CD14-positive monocyte (primary cell): ENCODE data around the gene GIT1. TPM values are rescaled to one million over a fixed set of nuclear protein-coding genes. Genes with fewer than 3 reads are reported as not detected.

ENCODE experiments used
- DNase-seq, 3 donors: peaks; one replicate each; pipeline ENCODE4 v3.0.0-alpha.2; 2011 to 2022
- H2AFZ ChIP-seq: 2 replicates; pipeline ENCODE4 v1.6.0; 2012; ENCODE audit warnings: mild to moderate bottlenecking, low read depth, low read length, inconsistent platforms; ENCODE audit not compliant: insufficient read depth, poor library complexity, severe bottlenecking
- H3K27ac ChIP-seq, 2 donors: 1 replicate in 1 of 2; 2 replicates in 1 of 2; pipeline ENCODE4 v1.5.1; 2012 to 2013; ENCODE audit warnings: low read length in 2 of 2, control low read depth in 1 of 2, inconsistent platforms in 1 of 2, low read depth in 1 of 2, mild to moderate bottlenecking in 1 of 2
- H3K27me3 ChIP-seq, 2 donors: one replicate each; pipeline versions ENCODE4 v1.6.0 to v1.6.1; 2011 to 2013; ENCODE audit warnings: low read length in 2 of 2; ENCODE audit not compliant: control insufficient read depth in 2 of 2, insufficient read depth in 2 of 2
- H3K36me3 ChIP-seq, 2 donors: replicated peaks in 1 of 2; 1 replicate in 1 of 2; 2 replicates in 1 of 2; pipeline versions ENCODE4 v1.5.1 to v1.6.1; 2012 to 2013; ENCODE audit warnings: low read length in 2 of 2, control low read depth in 1 of 2, inconsistent platforms in 1 of 2, mild to moderate bottlenecking in 1 of 2; ENCODE audit not compliant: insufficient read depth in 2 of 2, control insufficient read depth in 1 of 2
- H3K4me1 ChIP-seq, 2 donors: 1 replicate in 1 of 2; 2 replicates in 1 of 2; pipeline versions ENCODE4 v1.5.1 to v1.6.1; 2012 to 2013; ENCODE audit warnings: low read length in 2 of 2, control low read depth in 1 of 2, inconsistent platforms in 1 of 2, mild to moderate bottlenecking in 1 of 2, moderate library complexity in 1 of 2; ENCODE audit not compliant: insufficient read depth in 2 of 2, control insufficient read depth in 1 of 2
- H3K4me2 ChIP-seq: replicated peaks from 2 replicates; pipeline ENCODE3; 2012; ENCODE audit warnings: low read length, moderate library complexity, mild to moderate bottlenecking; ENCODE audit not compliant: poor library complexity, severe bottlenecking; ENCODE audit errors: extremely low read depth
- H3K4me3 ChIP-seq, 3 experiments: fragments of 200-600 bp in 1 of 3; sonication (generic) in 1 of 3; replicated peaks in 1 of 3; 1 replicate in 2 of 3; 2 replicates in 1 of 3; pipeline ENCODE4 v1.5.1; 2011 to 2013; ENCODE audit warnings: low read length in 3 of 3, mild to moderate bottlenecking in 3 of 3, control low read depth in 2 of 3, low read depth in 2 of 3, inconsistent platforms in 1 of 3, moderate library complexity in 1 of 3
- H3K79me2 ChIP-seq: 2 replicates; pipeline ENCODE4 v1.6.0; 2012; ENCODE audit warnings: mild to moderate bottlenecking, control low read depth, inconsistent platforms, low read length, moderate library complexity; ENCODE audit not compliant: insufficient read depth
- H3K9ac ChIP-seq: 2 replicates; pipeline ENCODE4 v1.6.0; 2017; ENCODE audit warnings: low read length, mild to moderate bottlenecking; ENCODE audit not compliant: insufficient read depth, poor library complexity, severe bottlenecking
- H3K9me3 ChIP-seq, 2 donors: replicated peaks in 1 of 2; 1 replicate in 1 of 2; 2 replicates in 1 of 2; pipeline versions ENCODE4 v1.5.1 to v1.6.1; 2012 to 2013; ENCODE audit warnings: low read length in 2 of 2, control low read depth in 1 of 2; ENCODE audit not compliant: control insufficient read depth in 1 of 2, insufficient read depth in 1 of 2
- H4K20me1 ChIP-seq: 2 replicates; pipeline ENCODE4 v1.6.0; 2012; ENCODE audit warnings: mild to moderate bottlenecking, low read length, control low read depth, moderate library complexity; ENCODE audit not compliant: insufficient read depth
- H3K27ac Mint-ChIP-seq, 7 donors: one replicate each; pipeline ENCODE4 v1.8.0; 2020; ENCODE audit warnings: mild to moderate bottlenecking in 7 of 7, mixed read lengths in 7 of 7, moderate library complexity in 6 of 7, inconsistent platforms in 2 of 7
- H3K27me3 Mint-ChIP-seq, 3 donors: one replicate each; pipeline ENCODE4 v1.8.0; 2021 to 2022; ENCODE audit warnings: low read depth in 3 of 3, mild to moderate bottlenecking in 3 of 3, mixed read lengths in 3 of 3, moderate library complexity in 3 of 3, inconsistent platforms in 1 of 3
- H3K36me3 Mint-ChIP-seq, 2 donors: one replicate each; pipeline ENCODE4 v1.8.0; 2020; ENCODE audit warnings: mixed read lengths in 2 of 2, inconsistent platforms in 1 of 2, mild to moderate bottlenecking in 1 of 2
- H3K4me1 Mint-ChIP-seq: one replicate; pipeline ENCODE4 v1.8.0; 2020; ENCODE audit warnings: mild to moderate bottlenecking, mixed read lengths
- H3K4me3 Mint-ChIP-seq, 2 donors: one replicate each; pipeline ENCODE4 v1.8.0; 2020; ENCODE audit warnings: mild to moderate bottlenecking in 2 of 2, mixed read lengths in 2 of 2, moderate library complexity in 1 of 2
- H3K9me3 Mint-ChIP-seq, 7 donors: one replicate each; pipeline ENCODE4 v1.8.0; 2020 to 2022; ENCODE audit warnings: mixed read lengths in 7 of 7, mild to moderate bottlenecking in 6 of 7, moderate library complexity in 6 of 7, inconsistent platforms in 2 of 7
- WGBS: methylation state at CpG from one replicate; pipeline ENCODE4 v1.1.5; 2013; ENCODE audit warnings: missing lambda C conversion rate; ENCODE audit not compliant: insufficient coverage; 5-methylcytosine and 5-hydroxymethylcytosine counted together
- intact Hi-C, 2 donors: fragments of 100-400 bp; cut with micrococcal nuclease; formaldehyde crosslinking; loops; one replicate each; pipeline versions ENCODE4 v1.15.0 to v1.15.1; 2023
- polyA plus RNA-seq, 3 donors: library from polyadenylated mRNA; depleted of rRNA in 1 of 3; unstranded in 2 of 3; stranded (reverse) in 1 of 3; fragments of 300-500 nt in 2 of 3; fragments of >200 nt in 1 of 3; fragmentation: Illumina TruSeq in 2 of 3; gene quantifications; 1 replicate in 2 of 3; 2 replicates in 1 of 3; pipeline ENCODE4 v1.2.3, GENCODE V29; 2012 to 2021
- TF ChIP-seq, protein P1 (sequence below): fragments of 200-600 bp; IDR thresholded peaks from one replicate; pipeline ENCODE4 v1.8.0; 2022; ENCODE audit warnings: antibody characterized with exemption, mild to moderate bottlenecking

Gene GIT1
- polyA plus RNA-seq, 3 donors: 3.1 to 41.7 (median 4.4) TPM

DNA sequence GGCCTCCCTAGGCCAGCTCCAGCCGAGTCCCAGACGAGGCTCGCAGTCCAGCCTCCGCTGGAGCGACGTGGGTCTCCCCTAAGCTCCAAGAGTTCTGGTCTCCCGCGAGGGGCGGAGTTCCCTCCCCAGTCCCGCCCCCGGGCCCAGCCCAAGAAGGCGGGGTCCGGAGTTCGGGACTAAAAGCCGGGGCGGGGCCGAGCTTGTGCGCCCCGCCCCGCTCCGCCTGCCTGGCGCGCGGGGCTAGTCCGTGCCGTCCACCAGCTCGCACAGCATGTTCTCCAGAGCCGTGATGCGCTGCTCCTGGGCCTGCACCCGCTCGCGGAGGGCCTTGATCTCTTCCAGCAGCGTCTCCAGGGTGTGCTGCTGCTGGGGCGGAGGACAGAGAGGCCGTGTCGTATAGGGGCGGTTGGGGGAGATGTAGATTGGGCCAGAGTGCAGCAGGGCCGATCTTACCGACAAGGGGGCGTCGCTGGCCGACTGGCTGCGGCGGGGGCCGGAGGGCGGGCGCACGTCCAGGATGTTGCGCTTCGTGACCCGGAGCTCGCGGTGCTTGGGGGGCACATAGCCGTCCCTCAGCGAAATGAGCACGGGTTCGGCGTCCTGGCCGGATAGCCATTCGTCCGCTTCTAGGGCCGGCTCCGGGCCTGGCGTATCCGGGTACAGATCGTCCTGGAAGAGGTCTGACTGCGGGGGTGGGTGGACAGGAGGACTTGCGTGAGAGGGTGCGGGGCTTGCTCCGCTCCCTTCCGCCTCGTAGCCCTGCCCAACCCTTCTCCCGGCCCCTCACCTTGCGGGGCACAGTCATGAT lies 26.2 kb upstream of the GIT1 start:
- peak overlapping the region; percentile 82 for H2AFZ ChIP-seq
- Mint-ChIP-seq H3K27me3 (peaks cover 38 to 79% (median 51%) of the 10 kb centered on the region in 3 donors), H3K36me3 (no peaks in the 10 kb centered on the region), H3K9me3 (peaks cover 0 to 7% (median 1%) of the 10 kb centered on the region in 7 donors), H3K4me3 (peak overlapping the region; percentile 83 to 92), H3K27ac (peak overlapping the region in 5 of 7 donors; percentile 3 to 85 (median 80)), H3K4me1 (peaks cover 45% of the 10 kb centered on the region)
- intact Hi-C loops: loop anchor here (1.0 to 10.0 kb wide), 3 partner anchors 26 to 51 kb away; partner anchors contain the start of genes GIT1 (in 2 of the 2), ABHD15 (in 1 of the 2) and TP53I13 (in 1 of the 2)
- peak overlapping the region; percentile 22 for H3K9ac ChIP-seq
- WGBS: under 1% methylated on average over 59 of the region's 74 CpGs
- H3K27ac ChIP-seq: no peak overlapping the region
- H3K4me2 ChIP-seq: peak overlapping the region; percentile 97
- no peaks in the 10 kb centered on the region for H3K79me2 ChIP-seq
- no peaks in the 10 kb centered on the region for H3K9me3 ChIP-seq
- peak overlapping the region; percentile 26 to 80 (median 36) for H3K4me3 ChIP-seq
- H3K36me3 ChIP-seq: no peaks in the 10 kb centered on the region
- peaks cover 7 to 69% of the 10 kb centered on the region in 2 donors for H3K27me3 ChIP-seq
- DNase-seq: peak; percentile 74 to 86 (median 74)
- peaks cover 33% of the 10 kb centered on the region for H4K20me1 ChIP-seq
- peaks cover 53 to 60% of the 10 kb centered on the region in 2 donors for H3K4me1 ChIP-seq
- TF ChIP-seq, protein P1, sequence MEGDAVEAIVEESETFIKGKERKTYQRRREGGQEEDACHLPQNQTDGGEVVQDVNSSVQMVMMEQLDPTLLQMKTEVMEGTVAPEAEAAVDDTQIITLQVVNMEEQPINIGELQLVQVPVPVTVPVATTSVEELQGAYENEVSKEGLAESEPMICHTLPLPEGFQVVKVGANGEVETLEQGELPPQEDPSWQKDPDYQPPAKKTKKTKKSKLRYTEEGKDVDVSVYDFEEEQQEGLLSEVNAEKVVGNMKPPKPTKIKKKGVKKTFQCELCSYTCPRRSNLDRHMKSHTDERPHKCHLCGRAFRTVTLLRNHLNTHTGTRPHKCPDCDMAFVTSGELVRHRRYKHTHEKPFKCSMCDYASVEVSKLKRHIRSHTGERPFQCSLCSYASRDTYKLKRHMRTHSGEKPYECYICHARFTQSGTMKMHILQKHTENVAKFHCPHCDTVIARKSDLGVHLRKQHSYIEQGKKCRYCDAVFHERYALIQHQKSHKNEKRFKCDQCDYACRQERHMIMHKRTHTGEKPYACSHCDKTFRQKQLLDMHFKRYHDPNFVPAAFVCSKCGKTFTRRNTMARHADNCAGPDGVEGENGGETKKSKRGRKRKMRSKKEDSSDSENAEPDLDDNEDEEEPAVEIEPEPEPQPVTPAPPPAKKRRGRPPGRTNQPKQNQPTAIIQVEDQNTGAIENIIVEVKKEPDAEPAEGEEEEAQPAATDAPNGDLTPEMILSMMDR: no peak

DNA sequence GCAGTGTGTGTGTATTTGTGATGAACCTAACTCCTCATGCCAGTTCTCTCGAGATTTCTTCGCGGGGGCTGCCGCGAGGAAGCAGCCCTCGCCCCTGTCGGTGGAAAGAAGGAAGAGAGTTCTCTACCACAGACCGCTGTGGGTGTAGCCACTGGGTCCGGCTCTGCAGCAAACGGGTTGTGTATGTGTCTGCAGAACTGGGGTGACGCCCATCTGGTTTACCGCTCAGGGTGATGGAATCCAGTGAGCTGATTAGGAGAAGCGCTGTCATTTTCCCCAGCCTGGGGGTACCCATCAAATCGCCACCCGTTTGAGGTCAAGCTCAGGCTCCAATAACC lies 25.6 kb upstream of the GIT1 start:
- H3K36me3 ChIP-seq: no peaks in the 10 kb centered on the region
- Mint-ChIP-seq H3K4me1 (peaks cover 45% of the 10 kb centered on the region), H3K27ac (peak overlapping the region; percentile 3 to 85 (median 76)), H3K36me3 (no peaks in the 10 kb centered on the region), H3K9me3 (peaks cover 0 to 7% (median 1%) of the 10 kb centered on the region in 7 donors), H3K4me3 (peak overlapping the region; percentile 83 to 92), H3K27me3 (peaks cover 38 to 73% (median 47%) of the 10 kb centered on the region in 3 donors)
- H3K79me2 ChIP-seq: no peaks in the 10 kb centered on the region
- H3K9ac ChIP-seq: peak overlapping the region; percentile 22
- H3K27ac ChIP-seq: no peak overlapping the region
- peaks cover 53 to 60% of the 10 kb centered on the region in 2 donors for H3K4me1 ChIP-seq
- H3K4me3 ChIP-seq: peak overlapping the region; percentile 26 to 80 (median 36)
- peaks cover 7 to 63% of the 10 kb centered on the region in 2 donors for H3K27me3 ChIP-seq
- peak overlapping the region; percentile 97 for H3K4me2 ChIP-seq
- TF ChIP-seq, protein P1: no peak
- WGBS: 0% methylated on average over 9 of the region's 15 CpGs
- peak; percentile 54 to 62 (median 60) for DNase-seq
- H2AFZ ChIP-seq: peak overlapping the region; percentile 82
- H3K9me3 ChIP-seq: no peaks in the 10 kb centered on the region
- intact Hi-C loops: loop anchor here in 1 of 2 donors (2.0 to 10.0 kb wide), 2 partner anchors 26 to 50 kb away; partner anchors contain the start of genes ABHD15, GIT1 and TP53I13
- H4K20me1 ChIP-seq: peaks cover 33% of the 10 kb centered on the region
